Stimulated activated naive CD8-positive, alpha-beta T cell treated with anti-CD3 and anti-CD28 coated beads, Interleukin-15, Interleukin-2, amounts not matched to agents 100 ng/mL and 50 ng/mL, for 24 hours (primary cell): ENCODE results near the gene C1QTNF1.
A peak's percentile ranks its signal among the peaks of the same experiment; 100 is the strongest.
"Not testable (repeated sequence)": the region's sequence is repeated elsewhere in the genome, so short reads cannot be mapped to it uniquely, and the experiment has no call there.

ENCODE experiments used
- H3K27ac Mint-ChIP-seq: one replicate; pipeline ENCODE4 v1.8.0; 2021; ENCODE audit warnings: mild to moderate bottlenecking, mixed read lengths
- H3K27me3 Mint-ChIP-seq: one replicate; pipeline ENCODE4 v1.8.0; 2021; ENCODE audit warnings: mixed read lengths
- H3K36me3 Mint-ChIP-seq: one replicate; pipeline ENCODE4 v1.8.0; 2021; ENCODE audit warnings: low read depth, mixed read lengths
- H3K4me1 Mint-ChIP-seq: one replicate; pipeline ENCODE4 v1.8.0; 2021; ENCODE audit warnings: low read depth, mixed read lengths
- H3K4me3 Mint-ChIP-seq: one replicate; pipeline ENCODE4 v1.8.0; 2021; ENCODE audit warnings: mild to moderate bottlenecking, mixed read lengths
- H3K9me3 Mint-ChIP-seq: one replicate; pipeline ENCODE4 v1.8.0; 2021; ENCODE audit warnings: mixed read lengths

C1QTNF1 gene

DNA sequence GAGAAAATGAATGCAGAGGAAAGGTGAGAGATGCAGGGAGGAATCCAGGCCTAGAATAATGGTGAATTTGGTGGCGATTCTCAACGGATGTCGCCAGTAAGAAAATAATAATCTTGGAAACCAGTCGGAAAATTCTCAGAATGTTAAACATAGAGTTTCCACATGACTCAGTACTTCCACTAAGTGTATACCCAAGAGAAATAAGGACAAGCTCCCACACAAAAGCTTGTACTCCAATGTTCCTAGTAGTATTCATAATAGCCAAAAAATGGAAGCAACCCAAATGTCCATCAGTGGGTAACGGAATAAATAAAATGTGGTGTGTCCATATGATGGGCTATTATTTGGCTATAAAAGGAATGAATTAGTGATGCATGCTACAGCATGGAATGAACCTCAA lies 31.2 kb downstream of the C1QTNF1 start:
- H3K4me3 Mint-ChIP-seq, result no peak overlapping the region
- H3K4me1 Mint-ChIP-seq, result peaks cover 6% of the 10 kb centered on the region
- H3K27ac Mint-ChIP-seq, result peak overlapping the region; percentile 31
- peaks cover 16% of the 10 kb centered on the region for H3K27me3 Mint-ChIP-seq
- no peaks in the 10 kb centered on the region for H3K36me3 Mint-ChIP-seq
- H3K9me3 Mint-ChIP-seq, result no peaks in the 10 kb centered on the region

DNA sequence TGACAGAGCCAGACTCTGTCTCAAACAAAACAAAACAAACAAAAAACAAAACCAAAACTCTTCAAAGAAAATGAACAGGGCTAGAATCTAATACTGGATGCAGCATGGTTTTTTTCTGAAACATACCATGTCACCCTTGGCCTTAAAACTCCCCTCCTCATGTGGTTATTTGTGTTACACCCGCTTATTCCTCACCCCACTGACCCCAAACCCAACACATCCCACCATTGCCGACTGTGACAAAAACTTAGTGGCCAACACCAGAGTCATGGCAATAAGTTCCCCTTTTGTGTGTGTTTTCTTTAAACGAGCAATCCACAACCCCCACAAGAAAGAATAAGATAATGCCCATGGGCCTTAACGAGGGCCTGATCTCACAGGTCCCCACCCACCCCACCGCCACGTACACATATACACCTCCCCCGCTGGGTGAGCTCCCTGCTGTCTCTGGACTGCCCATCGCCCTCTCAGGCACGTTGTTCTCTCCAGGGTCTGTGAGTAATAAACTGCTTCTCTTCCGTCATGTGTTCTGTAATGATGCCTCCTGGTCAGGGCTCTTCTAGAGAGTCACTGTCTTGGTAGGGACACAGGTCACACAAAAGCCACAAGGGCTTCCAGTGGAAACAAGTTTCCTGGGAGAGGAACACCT lies 33.9 kb downstream of the C1QTNF1 start:
- peaks cover 12% of the 10 kb centered on the region for H3K27me3 Mint-ChIP-seq
- no peak overlapping the region for H3K27ac Mint-ChIP-seq
- H3K4me1 Mint-ChIP-seq, result peaks cover 6% of the 10 kb centered on the region
- H3K36me3 Mint-ChIP-seq, result no peaks in the 10 kb centered on the region
- no peak overlapping the region for H3K4me3 Mint-ChIP-seq
- no peaks in the 10 kb centered on the region for H3K9me3 Mint-ChIP-seq

DNA sequence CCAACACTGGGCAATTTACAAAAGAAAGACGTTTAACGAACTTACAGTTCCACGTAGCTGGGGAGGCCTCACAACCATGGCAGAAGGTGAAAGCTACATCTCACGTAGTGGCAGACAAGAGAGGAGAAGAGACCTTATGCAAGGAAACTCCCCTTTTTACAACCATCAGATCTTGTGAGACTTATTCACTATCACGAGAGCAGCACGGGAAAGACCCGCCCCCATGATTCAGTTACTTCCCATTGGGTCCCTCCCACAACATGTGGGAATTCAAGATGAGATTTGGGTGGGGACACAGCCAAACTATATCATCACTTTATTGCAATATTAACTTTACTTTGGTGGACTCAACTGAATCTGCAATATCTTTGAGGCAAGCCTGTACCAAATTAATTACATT lies 38.7 kb downstream of the C1QTNF1 start:
- Mint-ChIP-seq H3K4me1 (peaks cover 10% of the 10 kb centered on the region), H3K36me3 (no peaks in the 10 kb centered on the region), H3K27me3 (peaks cover 3% of the 10 kb centered on the region), H3K9me3 (no peaks in the 10 kb centered on the region), H3K27ac (no peak overlapping the region), H3K4me3 (no peak overlapping the region)

DNA sequence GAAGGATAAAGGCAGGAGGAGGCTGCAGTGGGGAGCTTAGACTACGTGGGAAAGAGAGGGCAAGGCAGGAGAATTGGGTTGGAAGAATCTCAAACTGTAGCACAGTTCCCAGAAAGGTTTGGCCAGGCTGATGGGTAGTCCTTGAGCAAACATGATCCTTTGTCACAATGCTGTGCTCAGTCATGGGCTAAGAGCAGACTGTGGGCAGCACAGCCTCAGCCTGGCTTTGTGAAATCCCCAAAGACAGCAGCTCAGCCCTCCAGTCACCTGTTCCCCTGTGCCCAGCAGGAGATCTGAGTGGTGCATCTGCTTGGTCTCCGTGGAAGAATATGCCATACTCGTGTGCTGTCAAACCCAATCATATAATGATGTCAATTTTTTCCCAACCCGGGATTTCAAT lies 40.1 kb downstream of the C1QTNF1 start:
- Mint-ChIP-seq H3K27ac (no peak overlapping the region), H3K4me1 (peaks cover 4% of the 10 kb centered on the region), H3K27me3 (no peaks in the 10 kb centered on the region), H3K9me3 (no peaks in the 10 kb centered on the region), H3K4me3 (no peak overlapping the region), H3K36me3 (no peaks in the 10 kb centered on the region)

DNA sequence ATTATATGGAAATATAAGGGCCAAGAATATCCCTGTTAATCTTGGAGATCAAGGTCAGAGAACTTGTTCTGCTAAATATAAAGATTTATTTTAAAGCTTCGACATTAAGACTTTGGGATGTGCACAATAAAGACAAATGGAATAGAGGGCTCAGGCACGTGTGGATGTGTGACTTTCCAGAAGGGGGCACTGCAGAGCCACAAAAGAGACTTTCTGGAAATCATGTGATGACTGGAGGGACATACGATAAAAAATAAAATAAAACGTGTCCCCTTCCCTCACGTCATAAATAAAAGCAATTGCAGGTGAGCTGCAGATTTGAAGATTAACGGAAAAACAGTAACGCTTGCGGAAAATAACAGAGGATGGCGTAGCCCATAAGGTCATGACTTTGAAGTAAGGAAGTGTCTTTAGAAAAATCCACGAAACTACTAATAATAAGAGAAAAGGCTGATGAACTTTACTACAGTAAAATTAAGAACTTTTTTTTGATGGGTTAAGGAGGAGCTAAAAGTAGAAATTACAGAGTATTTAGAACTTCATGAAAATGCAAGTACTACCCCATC lies 41.2 kb downstream of the C1QTNF1 start:
- Mint-ChIP-seq H3K27me3 (no peaks in the 10 kb centered on the region), H3K36me3 (no peaks in the 10 kb centered on the region), H3K4me3 (no peak overlapping the region), H3K27ac (no peak overlapping the region), H3K4me1 (peaks cover 4% of the 10 kb centered on the region), H3K9me3 (no peaks in the 10 kb centered on the region)

DNA sequence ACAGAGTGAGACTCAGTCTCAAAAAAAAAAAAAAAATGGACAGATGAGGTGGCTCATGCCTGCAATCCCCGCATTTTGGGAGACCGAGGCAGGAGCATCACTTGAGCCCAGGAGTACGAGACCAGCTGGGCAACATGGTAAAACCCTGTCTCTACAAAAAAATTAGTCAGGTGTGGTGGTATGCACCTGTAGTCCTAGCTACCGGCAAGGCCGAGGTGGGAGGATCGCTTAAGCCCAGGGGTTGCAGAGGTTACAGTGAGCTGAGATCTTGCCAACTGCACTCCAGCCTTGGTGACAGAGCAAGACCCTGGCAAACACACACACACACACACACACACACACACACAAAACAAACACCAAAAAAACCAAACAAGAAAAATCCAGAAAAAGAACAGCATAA lies 43.0 kb downstream of the C1QTNF1 start:
- Mint-ChIP-seq H3K9me3 (no peaks in the 10 kb centered on the region), H3K4me3 (no peak overlapping the region), H3K36me3 (no peaks in the 10 kb centered on the region), H3K27me3 (no peaks in the 10 kb centered on the region), H3K4me1 (peaks cover 4% of the 10 kb centered on the region), H3K27ac (no peak overlapping the region)

DNA sequence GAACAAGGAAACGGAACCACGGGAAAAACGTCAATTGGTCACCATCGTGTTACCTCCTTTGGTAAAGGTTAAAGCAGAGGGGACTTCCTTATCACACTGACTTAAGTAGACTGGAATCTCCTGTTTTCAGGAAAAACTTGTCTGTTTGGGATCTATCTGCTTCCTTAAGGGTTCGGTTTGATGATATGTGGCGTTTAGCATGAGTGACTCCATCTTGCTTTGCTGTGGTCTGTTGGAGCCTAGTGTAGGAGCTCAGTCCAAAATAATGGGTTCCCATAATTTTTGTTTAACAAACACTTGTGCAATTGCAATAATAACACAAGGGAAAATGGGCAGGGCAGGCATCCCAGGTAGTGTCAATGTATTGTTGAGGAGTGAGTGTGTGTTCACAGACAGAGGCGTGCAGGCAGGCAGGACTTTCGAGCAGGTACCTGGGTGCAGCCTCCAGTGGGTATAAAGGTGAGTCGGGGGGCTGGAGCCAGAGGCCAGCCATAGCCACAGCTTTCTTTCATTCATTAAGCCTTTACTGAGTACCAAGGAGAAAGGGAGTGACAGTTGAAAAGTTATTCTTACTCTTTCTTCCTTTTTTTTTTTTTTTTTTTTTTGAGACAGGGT lies 46.4 kb downstream of the C1QTNF1 start:
- no peak overlapping the region for H3K4me3 Mint-ChIP-seq
- H3K27ac Mint-ChIP-seq, result no peak overlapping the region
- no peaks in the 10 kb centered on the region for H3K36me3 Mint-ChIP-seq
- no peaks in the 10 kb centered on the region for H3K9me3 Mint-ChIP-seq
- no peaks in the 10 kb centered on the region for H3K27me3 Mint-ChIP-seq
- H3K4me1 Mint-ChIP-seq, result peaks cover 7% of the 10 kb centered on the region

DNA sequence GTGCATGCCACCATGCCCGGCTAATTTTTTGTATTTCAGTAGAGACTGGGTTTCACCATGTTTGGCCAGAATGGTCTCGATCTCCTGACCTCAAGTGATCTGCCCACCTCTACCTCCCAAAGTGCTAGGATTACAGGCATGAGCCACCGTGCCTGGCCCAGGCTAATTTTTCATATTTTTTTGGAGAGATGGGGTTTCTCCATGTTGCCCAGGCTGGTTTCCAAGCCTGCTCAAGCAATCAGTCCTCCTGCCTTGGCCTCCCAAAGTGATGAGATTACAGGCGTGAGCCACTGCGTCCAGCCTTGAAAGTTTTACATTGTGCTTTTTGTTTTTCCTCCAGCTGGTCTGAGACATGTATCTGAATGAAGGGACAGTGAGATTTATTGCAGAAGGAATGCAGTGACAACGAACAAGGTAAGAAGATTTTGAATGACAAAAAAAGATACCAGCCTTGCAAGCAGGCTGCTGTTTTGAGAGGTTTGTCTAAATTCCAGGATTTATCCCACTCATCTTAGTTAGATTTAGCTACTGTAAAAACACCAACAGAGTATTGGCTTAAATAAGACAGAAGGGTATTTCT lies 47.3 kb downstream of the C1QTNF1 start:
- H3K27me3 Mint-ChIP-seq, result no peaks in the 10 kb centered on the region
- H3K27ac Mint-ChIP-seq, result no peak overlapping the region
- peaks cover 14% of the 10 kb centered on the region for H3K4me1 Mint-ChIP-seq
- no peaks in the 10 kb centered on the region for H3K36me3 Mint-ChIP-seq
- no peaks in the 10 kb centered on the region for H3K9me3 Mint-ChIP-seq
- H3K4me3 Mint-ChIP-seq, result no peak overlapping the region

DNA sequence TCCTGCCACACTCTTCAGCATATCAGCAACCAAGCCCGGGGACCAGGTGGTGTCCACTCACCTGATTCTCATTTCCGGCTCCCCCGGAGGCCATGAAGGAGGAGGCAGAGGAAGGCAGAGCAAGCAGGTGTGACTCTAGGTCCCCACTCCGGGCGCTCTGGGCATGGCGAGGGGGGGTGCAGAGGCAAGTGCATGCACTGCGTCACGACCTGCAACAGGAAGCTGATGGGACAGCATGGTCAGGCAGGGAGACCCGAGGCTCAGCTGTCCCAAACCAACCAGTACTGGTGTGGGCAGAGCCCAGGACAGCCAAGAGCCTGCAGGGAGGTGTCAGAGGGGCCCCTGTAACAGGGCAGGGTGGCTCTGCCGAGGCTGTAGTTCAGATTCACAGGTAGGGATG lies 48.6 kb downstream of the C1QTNF1 start:
- H3K27ac Mint-ChIP-seq, result no peak overlapping the region
- peaks cover 14% of the 10 kb centered on the region for H3K4me1 Mint-ChIP-seq
- H3K9me3 Mint-ChIP-seq, result no peaks in the 10 kb centered on the region
- H3K36me3 Mint-ChIP-seq, result peaks cover 3% of the 10 kb centered on the region
- no peaks in the 10 kb centered on the region for H3K27me3 Mint-ChIP-seq
- no peak overlapping the region for H3K4me3 Mint-ChIP-seq

DNA sequence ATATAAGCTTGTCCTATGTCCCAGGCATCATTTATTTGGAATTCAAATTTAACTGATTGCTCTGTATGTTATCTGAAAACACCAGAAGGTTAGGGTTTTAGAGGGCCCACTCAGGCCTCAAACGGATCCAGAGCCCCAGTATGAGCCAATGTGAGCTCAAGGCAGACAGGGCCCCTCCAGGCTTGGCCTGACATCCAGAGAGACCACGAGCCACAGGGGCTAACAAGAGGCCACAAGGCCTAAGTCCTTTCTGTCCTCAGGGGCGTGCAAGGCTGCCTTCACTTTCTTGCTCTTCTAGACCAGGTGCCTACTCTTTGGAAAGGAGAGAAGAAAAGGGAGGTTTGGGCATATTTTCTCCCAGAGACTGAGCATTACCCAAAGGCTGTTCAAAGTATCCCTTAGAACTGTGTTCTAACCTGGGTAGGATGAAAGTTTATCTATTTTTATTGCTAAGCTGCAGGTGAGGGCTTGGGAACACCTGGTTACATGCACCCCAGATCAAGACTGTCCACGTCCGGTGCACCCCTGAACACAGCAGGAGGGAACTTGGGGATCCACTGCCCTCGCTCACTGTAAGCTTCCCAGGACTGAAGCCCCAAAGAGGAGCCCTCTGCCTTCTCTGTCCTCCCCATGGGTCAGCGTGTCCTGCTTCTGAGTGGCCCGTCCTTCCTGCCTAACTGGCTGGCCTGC lies 49.2 kb downstream of the C1QTNF1 start:
- Mint-ChIP-seq H3K9me3 (no peaks in the 10 kb centered on the region), H3K4me3 (no peak overlapping the region), H3K27me3 (no peaks in the 10 kb centered on the region), H3K36me3 (peaks cover 5% of the 10 kb centered on the region), H3K4me1 (peaks cover 14% of the 10 kb centered on the region), H3K27ac (no peak overlapping the region)

DNA sequence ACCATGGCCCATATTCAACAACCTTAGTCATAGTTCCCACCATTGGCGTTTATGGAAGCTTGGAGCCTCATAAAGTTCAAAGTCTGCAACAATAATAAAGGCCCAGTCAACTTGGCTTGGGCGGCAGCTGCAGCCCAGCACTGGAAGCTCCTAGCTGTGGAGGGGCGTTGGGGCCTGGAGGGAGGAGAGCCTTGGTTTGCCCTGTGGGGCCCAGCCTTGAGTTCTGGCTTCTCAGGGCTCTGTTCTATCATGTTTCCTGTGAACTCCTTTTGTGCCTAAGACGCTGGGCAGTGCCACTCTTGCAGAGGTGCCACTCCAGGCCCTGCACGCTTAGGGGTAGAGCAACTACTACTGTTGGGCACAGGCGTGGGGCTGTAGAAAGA lies 49.7 kb downstream of the C1QTNF1 start:
- Mint-ChIP-seq H3K27me3 (no peaks in the 10 kb centered on the region), H3K4me3 (no peak overlapping the region)

DNA sequence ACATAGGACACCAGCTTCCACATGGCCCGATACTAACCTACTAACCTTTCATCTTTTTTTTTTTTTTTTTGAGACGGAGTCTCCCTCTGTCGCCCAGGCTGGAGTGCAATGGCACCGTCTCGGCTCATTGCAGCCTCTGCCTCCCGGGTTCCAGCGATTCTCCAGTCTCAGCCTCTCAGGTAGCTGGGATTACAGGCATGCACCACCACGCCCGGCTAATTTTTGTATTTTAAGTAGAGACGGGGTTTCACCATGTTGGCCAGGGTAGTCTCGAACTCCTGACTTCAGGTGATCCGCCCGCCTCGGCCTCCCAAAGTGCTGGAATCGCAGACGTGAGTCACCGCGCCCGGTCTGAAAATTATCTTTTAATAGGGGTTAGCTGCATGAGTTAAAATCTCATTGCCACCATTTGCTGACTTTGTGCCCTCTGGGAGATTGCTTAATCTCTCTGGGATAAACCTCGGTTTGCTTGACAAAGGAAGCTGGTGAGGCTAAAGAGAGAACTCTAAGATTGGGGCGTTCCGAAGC lies 50.2 kb downstream of the C1QTNF1 start:
- not testable (repeated sequence) for H3K27ac Mint-ChIP-seq, H3K9me3 Mint-ChIP-seq, H3K27me3 Mint-ChIP-seq, H3K36me3 Mint-ChIP-seq
- H3K4me3 Mint-ChIP-seq, result peak overlapping the region; percentile 60
- H3K4me1 Mint-ChIP-seq, result peaks cover 14% of the 10 kb centered on the region

More for the DNA sequence above, 49.7 kb downstream of the C1QTNF1 start:
- Mint-ChIP-seq H3K36me3 (peaks cover 5% of the 10 kb centered on the region), H3K4me1 (peaks cover 14% of the 10 kb centered on the region), H3K9me3 (no peaks in the 10 kb centered on the region), H3K27ac (no peak overlapping the region)

DNA sequence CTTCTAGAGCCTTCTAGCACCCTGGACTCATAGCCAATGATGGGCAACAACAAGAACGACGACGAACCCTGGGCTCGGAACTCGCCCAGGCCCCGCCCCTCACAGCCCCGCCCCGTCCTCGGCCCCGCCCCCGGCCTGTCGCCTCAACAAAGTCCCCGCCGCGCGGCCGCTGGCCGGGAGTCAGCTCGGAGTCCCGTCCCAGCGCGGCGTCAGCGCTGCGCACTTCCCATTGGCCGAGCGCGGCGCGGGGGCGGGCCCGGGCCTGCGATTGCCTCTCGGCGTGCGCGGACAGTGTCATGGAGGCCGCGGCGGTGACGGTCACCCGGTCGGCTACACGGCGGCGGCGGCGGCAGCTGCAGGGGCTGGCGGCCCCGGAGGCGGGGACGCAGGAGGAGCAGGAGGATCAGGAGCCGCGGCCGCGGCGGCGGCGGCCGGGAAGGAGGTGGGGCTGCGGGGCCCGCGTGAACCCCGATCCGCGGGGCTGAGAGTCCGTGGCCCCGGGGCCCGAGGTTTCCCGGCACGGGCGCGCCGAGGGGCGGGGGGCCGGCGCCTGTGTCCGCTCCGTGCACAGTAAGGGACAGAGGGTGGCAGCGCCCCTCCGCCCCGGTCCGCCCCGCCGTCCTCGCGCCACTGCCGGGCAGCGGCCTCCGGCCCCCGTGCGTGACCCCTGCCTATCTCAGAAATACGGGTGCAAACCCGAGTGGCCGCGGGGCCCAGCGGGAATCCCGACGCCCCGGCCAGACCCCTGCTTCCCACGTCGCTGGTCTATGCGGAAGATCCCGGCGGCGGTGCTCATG lies 50.9 kb downstream of the C1QTNF1 start, which contains the start of gene ENGASE:
TSS of gene ENGASE (plus strand) at position 176 of the 797 bp plus-strand sequence. CDS start at position 297, 121 bp downstream.
- peak within 1 kb of the TSS; percentile 86 for H3K27ac Mint-ChIP-seq
- H3K36me3 Mint-ChIP-seq, result peaks cover 12% of the 10 kb centered on the region
- H3K9me3 Mint-ChIP-seq, result no peaks in the 10 kb centered on the region
- peak within 1 kb of the TSS; percentile 91 for H3K4me3 Mint-ChIP-seq
- peaks cover 14% of the 10 kb centered on the region for H3K4me1 Mint-ChIP-seq
- H3K27me3 Mint-ChIP-seq, result no peaks in the 10 kb centered on the region

DNA sequence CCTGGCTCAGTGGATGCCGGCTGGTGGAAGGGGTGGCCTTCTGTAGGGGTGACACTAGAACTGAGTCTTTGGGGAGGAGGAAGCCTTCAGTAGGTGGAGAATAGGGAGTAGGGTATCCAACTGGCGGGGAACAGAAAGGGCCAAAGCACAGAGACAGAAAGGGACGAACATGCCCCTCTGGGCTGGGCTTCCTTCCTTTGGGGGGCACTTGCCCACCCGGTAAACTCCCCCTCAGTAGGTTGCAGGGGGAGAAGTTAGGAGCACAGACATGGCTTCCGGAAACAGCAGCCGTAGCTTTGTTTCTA lies 51.4 kb downstream of the C1QTNF1 start:
- H3K4me1 Mint-ChIP-seq, result peaks cover 14% of the 10 kb centered on the region
- peaks cover 16% of the 10 kb centered on the region for H3K36me3 Mint-ChIP-seq
- no peaks in the 10 kb centered on the region for H3K9me3 Mint-ChIP-seq
- H3K27me3 Mint-ChIP-seq, result no peaks in the 10 kb centered on the region
- peak overlapping the region; percentile 86 for H3K27ac Mint-ChIP-seq
- peak overlapping the region; percentile 91 for H3K4me3 Mint-ChIP-seq
